ENCODE data around the gene POTEC.
A peak's percentile ranks its signal among the peaks of the same experiment; 100 is the strongest.
"Not testable (repeated sequence)": the region's sequence is repeated elsewhere in the genome, so short reads cannot be mapped to it uniquely, and the experiment has no call there.

The POTEC gene

GRCh38 chr18:14543446-14543964 is at the start of gene POTEC:
Gene POTEC (minus strand): TSS chr18:14543600. CDS start chr18:14543146, 454 bp downstream.
- not testable (repeated sequence) for DNase-seq (ENCODE audit: low spot score)

GRCh38 chr18:14577971-14578370 is 34.6 kb upstream of the POTEC start:
- DNase-seq (ENCODE audit: low spot score): no peak

GRCh38 chr18:14559502-14559901 is 16.1 kb upstream of the POTEC start:
- not testable (repeated sequence) for DNase-seq (ENCODE audit: low spot score)

GRCh38 chr18:14531659-14532058 is 11.7 kb downstream of the POTEC start:
- DNase-seq (ENCODE audit: low spot score): peak; percentile 2

- DNase-seq (ENCODE audit: low spot score): not testable (repeated sequence)
These were observed 32.7 kb downstream of the POTEC start for GRCh38 chr18:14510707-14511106.

- not testable (repeated sequence) for DNase-seq (ENCODE audit: low spot score)
These were observed 39.7 kb downstream of the POTEC start for GRCh38 chr18:14503691-14504090.

GRCh38 chr18:14501894-14502293 is 41.5 kb downstream of the POTEC start:
- DNase-seq (ENCODE audit: low spot score): not testable (repeated sequence)

GRCh38 chr18:14489256-14490014 is 54.0 kb downstream of the POTEC start:
- DNase-seq (ENCODE audit: low spot score): not testable (repeated sequence)

GRCh38 chr18:14488789-14489188 is 54.6 kb downstream of the POTEC start:
- not testable (repeated sequence) for DNase-seq (ENCODE audit: low spot score)

GRCh38 chr18:14486926-14487580 is 56.3 kb downstream of the POTEC start:
- DNase-seq (ENCODE audit: low spot score): not testable (repeated sequence)

GRCh38 chr18:14479076-14479475 is 64.3 kb downstream of the POTEC start:
- DNase-seq (ENCODE audit: low spot score): not testable (repeated sequence)

GRCh38 chr18:14475520-14475919 is 67.9 kb downstream of the POTEC start:
- not testable (repeated sequence) for DNase-seq (ENCODE audit: low spot score)

GRCh38 chr18:14474752-14475151 is 68.6 kb downstream of the POTEC start:
- not testable (repeated sequence) for DNase-seq (ENCODE audit: low spot score)

GRCh38 chr18:14474007-14474720 is 69.2 kb downstream of the POTEC start:
- not testable (repeated sequence) for DNase-seq (ENCODE audit: low spot score)

GRCh38 chr18:14473250-14474006 is 70.0 kb downstream of the POTEC start:
- DNase-seq (ENCODE audit: low spot score): not testable (repeated sequence)

GRCh38 chr18:14471286-14471685 is 72.1 kb downstream of the POTEC start:
- not testable (repeated sequence) for DNase-seq (ENCODE audit: low spot score)

GRCh38 chr18:14470446-14470845 is 73.0 kb downstream of the POTEC start:
- not testable (repeated sequence) for DNase-seq (ENCODE audit: low spot score)

- not testable (repeated sequence) for DNase-seq (ENCODE audit: low spot score)
These were observed 73.4 kb downstream of the POTEC start for GRCh38 chr18:14470046-14470445.

GRCh38 chr18:14465989-14466388 is 77.4 kb downstream of the POTEC start:
- not testable (repeated sequence) for DNase-seq (ENCODE audit: low spot score)

All from putamen (tissue), 1 donor.